ENCODE data around the gene LHFPL3. TPM values are rescaled to one million over a fixed set of nuclear protein-coding genes. Genes with fewer than 3 reads are reported as not detected.

LHFPL3 gene
- polyA plus RNA-seq, 1 experiment, result not detected

DNA sequence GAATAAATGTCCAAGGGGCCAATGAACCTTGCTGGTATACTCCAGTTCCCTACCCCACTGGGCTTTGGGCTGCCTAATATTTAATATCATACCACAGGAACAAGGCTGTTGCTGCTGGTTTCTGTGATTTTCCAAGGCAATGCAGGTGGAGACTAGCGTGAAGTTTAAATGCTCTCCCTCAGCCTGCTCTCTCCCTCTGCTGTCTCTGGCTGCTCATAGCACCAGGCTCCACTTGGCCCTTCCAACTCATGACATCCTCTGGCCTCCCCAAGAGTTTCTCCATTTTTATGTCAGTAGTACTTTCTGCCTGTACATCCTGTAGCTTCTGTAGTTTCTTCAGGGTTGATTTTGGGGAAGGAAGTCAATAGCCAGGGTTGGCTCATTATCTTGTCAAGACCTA is 103.5 kb downstream of the LHFPL3 start:
- ChIA-PET POLR2A (no interaction called here), CTCF (no interaction called here)
- DNase-seq (ENCODE audit: low read depth), result no peak
- Histone ChIP-seq H3K36me3 (ENCODE audit: control insufficient read depth, insufficient read depth, low read length) (no peaks in the 10 kb centered on the region), H3K27me3 (ENCODE audit: control insufficient read depth, insufficient read depth, low read length) (no peaks in the 10 kb centered on the region), H3K4me3 (ENCODE audit: low read depth, low read length) (no peak overlapping the region)
- TF ChIP-seq, protein P1, sequence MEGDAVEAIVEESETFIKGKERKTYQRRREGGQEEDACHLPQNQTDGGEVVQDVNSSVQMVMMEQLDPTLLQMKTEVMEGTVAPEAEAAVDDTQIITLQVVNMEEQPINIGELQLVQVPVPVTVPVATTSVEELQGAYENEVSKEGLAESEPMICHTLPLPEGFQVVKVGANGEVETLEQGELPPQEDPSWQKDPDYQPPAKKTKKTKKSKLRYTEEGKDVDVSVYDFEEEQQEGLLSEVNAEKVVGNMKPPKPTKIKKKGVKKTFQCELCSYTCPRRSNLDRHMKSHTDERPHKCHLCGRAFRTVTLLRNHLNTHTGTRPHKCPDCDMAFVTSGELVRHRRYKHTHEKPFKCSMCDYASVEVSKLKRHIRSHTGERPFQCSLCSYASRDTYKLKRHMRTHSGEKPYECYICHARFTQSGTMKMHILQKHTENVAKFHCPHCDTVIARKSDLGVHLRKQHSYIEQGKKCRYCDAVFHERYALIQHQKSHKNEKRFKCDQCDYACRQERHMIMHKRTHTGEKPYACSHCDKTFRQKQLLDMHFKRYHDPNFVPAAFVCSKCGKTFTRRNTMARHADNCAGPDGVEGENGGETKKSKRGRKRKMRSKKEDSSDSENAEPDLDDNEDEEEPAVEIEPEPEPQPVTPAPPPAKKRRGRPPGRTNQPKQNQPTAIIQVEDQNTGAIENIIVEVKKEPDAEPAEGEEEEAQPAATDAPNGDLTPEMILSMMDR (IDR thresholded peaks at IDR 0.05; ENCODE audit: insufficient read depth, low read depth, low read length), result no peak

DNA sequence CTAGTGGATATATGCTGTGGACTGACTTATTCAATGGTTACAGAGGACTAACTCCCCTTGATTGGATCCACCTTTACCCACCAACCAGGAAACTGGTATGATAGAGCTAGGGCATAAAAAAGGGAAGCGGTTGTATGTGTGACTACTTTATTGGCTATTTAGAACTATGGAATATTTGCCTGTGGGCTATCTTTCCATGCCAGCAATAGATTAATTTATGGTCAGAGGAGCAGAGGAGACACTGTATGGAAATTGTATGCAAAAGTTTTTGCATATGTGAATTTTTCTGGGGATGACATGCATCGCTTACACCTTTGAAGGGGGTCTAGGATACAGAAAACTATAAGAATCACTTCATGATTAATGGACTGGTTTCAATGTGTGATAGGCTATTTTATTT is 105.7 kb downstream of the LHFPL3 start:
- no peak for DNase-seq (ENCODE audit: low read depth)
- ChIA-PET POLR2A (no interaction called here), CTCF (no interaction called here)
- no peaks in the 10 kb centered on the region for H3K36me3 ChIP-seq (ENCODE audit: control insufficient read depth, insufficient read depth, low read length)
- H3K4me3 ChIP-seq (ENCODE audit: low read depth, low read length), result no peak overlapping the region
- TF ChIP-seq, protein P1 (IDR thresholded peaks at IDR 0.05; ENCODE audit: insufficient read depth, low read depth, low read length), result no peak
- no peaks in the 10 kb centered on the region for H3K27me3 ChIP-seq (ENCODE audit: control insufficient read depth, insufficient read depth, low read length)

DNA sequence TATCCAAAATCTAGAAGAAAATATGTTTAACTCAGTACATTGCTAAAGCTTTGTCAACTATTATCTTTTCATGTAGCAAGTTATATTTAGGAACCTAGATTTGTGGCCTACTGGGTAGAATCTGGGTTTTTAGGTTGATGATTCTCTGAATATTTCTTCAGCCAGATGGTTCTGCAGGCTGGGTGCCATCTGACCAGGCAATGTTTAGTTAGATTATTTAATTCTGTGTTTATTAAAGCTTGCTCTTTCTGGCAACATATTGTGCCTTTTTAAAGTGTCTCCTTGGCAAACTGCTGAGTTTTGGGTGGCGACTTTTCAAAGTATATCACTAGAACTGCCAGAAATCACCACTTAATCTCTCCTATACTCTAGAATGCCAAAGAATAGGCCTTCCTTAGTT is 114.1 kb downstream of the LHFPL3 start:
- ChIA-PET CTCF (no interaction called here), POLR2A (no interaction called here)
- no peak overlapping the region for H3K4me3 ChIP-seq (ENCODE audit: low read depth, low read length)
- H3K27me3 ChIP-seq (ENCODE audit: control insufficient read depth, insufficient read depth, low read length), result no peaks in the 10 kb centered on the region
- TF ChIP-seq, protein P1 (IDR thresholded peaks at IDR 0.05; ENCODE audit: insufficient read depth, low read depth, low read length), result no peak
- no peak for DNase-seq (ENCODE audit: low read depth)
- no peaks in the 10 kb centered on the region for H3K36me3 ChIP-seq (ENCODE audit: control insufficient read depth, insufficient read depth, low read length)

DNA sequence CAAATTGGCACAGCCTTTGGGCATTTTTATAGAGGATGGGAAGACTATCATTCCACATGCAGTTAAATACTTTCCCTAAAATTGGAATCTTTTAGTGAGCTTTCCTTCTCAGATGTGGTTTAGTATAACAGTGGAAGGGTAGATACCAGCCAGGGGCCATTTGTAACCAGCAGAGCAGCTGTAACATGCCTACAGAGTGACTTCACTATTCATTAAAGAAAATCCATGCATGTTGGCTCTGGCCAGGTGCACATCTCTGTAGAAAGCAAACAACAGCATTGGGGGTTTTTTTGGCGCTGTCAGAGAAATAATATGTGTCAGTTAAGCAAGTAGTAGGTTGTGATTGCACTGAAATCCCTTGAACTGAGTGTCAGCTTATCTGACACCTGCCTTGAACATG is 115.6 kb downstream of the LHFPL3 start:
- TF ChIP-seq, protein P1 (IDR thresholded peaks at IDR 0.05; ENCODE audit: insufficient read depth, low read depth, low read length), result no peak
- ChIA-PET POLR2A (no interaction called here), CTCF (no interaction called here)
- DNase-seq (ENCODE audit: low read depth), result no peak
- no peaks in the 10 kb centered on the region for H3K36me3 ChIP-seq (ENCODE audit: control insufficient read depth, insufficient read depth, low read length)
- H3K4me3 ChIP-seq (ENCODE audit: low read depth, low read length), result no peak overlapping the region
- H3K27me3 ChIP-seq (ENCODE audit: control insufficient read depth, insufficient read depth, low read length), result no peaks in the 10 kb centered on the region

DNA sequence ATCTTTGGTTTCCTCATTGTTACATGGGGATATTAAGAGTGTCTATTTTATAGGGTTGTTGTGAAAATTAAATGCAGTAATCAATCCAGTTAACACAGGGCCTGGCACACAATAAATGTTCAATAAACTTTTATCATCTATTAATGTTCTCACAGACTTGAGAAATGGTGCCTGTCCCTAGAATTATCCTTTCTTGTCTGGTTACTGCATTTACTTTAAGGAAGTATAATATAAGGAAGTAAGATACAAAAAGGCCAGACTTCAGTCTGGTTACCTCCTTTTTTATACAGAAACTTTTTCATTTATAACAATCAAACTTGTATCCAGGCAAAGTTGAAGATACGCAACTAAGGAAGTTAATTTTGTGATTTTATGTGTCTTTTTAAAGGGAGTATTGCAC is 117.0 kb downstream of the LHFPL3 start:
- Histone ChIP-seq H3K27me3 (ENCODE audit: control insufficient read depth, insufficient read depth, low read length) (no peaks in the 10 kb centered on the region), H3K36me3 (ENCODE audit: control insufficient read depth, insufficient read depth, low read length) (no peaks in the 10 kb centered on the region), H3K4me3 (ENCODE audit: low read depth, low read length) (no peak overlapping the region)
- TF ChIP-seq, protein P1 (IDR thresholded peaks at IDR 0.05; ENCODE audit: insufficient read depth, low read depth, low read length), result no peak
- ChIA-PET CTCF (no interaction called here), POLR2A (no interaction called here)
- DNase-seq (ENCODE audit: low read depth), result no peak
